Testis (tissue), 2 donors: ENCODE measurements around the gene TSACC.
"Not testable (repeated sequence)": the region's sequence is repeated elsewhere in the genome, so short reads cannot be mapped to it uniquely, and the experiment has no call there.

Experiments
- CTCF ChIP-seq, 3 experiments: fragments of 450-650 bp in 2 of 3; fragments of 200-600 bp in 1 of 3; sonication (generic) in 1 of 3; IDR thresholded peaks; one replicate each; pipeline ENCODE4 v1.5.1; 2016 to 2019; ENCODE audit warnings: antibody characterized with exemption in 3 of 3, mild to moderate bottlenecking in 2 of 3, moderate library complexity in 1 of 3
- POLR2A ChIP-seq: fragments of 450-650 bp; IDR thresholded peaks from one replicate; pipeline ENCODE4 v1.6.1; 2017; ENCODE audit warnings: antibody characterized with exemption, mild to moderate bottlenecking, moderate library complexity

GRCh38 chr1:156369685-156370286, 31.5 kb downstream of the TSACC start:
- TF ChIP-seq POLR2A; CTCF (IDR thresholded peaks at IDR 0.05): not testable (repeated sequence)
